HepG2 (cell line): Measurements from ENCODE around the gene MEI1. TPM values are rescaled to one million over a fixed set of nuclear protein-coding genes. Genes with fewer than 3 reads are reported as not detected.

Experiments
- AFF4 ChIP-seq: sonication (generic); formaldehyde crosslinking; IDR thresholded peaks from 2 replicates; pipeline ENCODE4 v1.4.0; 2020; ENCODE audit warnings: missing genetic modification reagents
- EED ChIP-seq: sonication (generic); formaldehyde crosslinking; IDR thresholded peaks from 2 replicates; pipeline ENCODE4 v1.5.0; 2020; ENCODE audit warnings: mild to moderate bottlenecking, missing genetic modification reagents
- HOXA7 ChIP-seq: sonication (generic); formaldehyde crosslinking; IDR thresholded peaks from 2 replicates; pipeline ENCODE4 v1.8.1; 2022; ENCODE audit warnings: mild to moderate bottlenecking, missing genetic modification reagents, moderate library complexity
- KLF13 ChIP-seq: sonication (generic); formaldehyde crosslinking; IDR thresholded peaks from 2 replicates; pipeline ENCODE4 v1.4.0; 2020; ENCODE audit warnings: mild to moderate bottlenecking, missing genetic modification reagents
- PPARG ChIP-seq: conservative IDR thresholded peaks from 2 replicates; pipeline ENCODE4 v1.6.1; 2016; ENCODE audit warnings: missing biosample characterization, missing genetic modification reagents
- RBM22 ChIP-seq: fragments of 200-400 bp; formaldehyde crosslinking; optimal IDR thresholded peaks from 2 replicates; pipeline ENCODE3; 2017; ENCODE audit warnings: mild to moderate bottlenecking, low read length, moderate library complexity
- TARDBP ChIP-seq: sonication (generic); formaldehyde crosslinking; IDR thresholded peaks from 2 replicates; pipeline ENCODE4 v1.8.0; 2022; ENCODE audit warnings: mild to moderate bottlenecking, missing genetic modification reagents
- TBX3 ChIP-seq: fragments of 450-650 bp; IDR thresholded peaks from 2 replicates; pipeline ENCODE4 v1.6.1; 2017; ENCODE audit warnings: antibody characterized with exemption, mild to moderate bottlenecking, inconsistent platforms, borderline replicate concordance
- ZNF235 ChIP-seq: sonication (generic); formaldehyde crosslinking; IDR thresholded peaks from 2 replicates; pipeline ENCODE4 v1.8.1; 2023; ENCODE audit warnings: mild to moderate bottlenecking, missing genetic modification reagents, borderline replicate concordance
- ZNF407 ChIP-seq: sonication (generic); formaldehyde crosslinking; IDR thresholded peaks from one replicate; pipeline ENCODE4 v1.5.1; 2020; ENCODE audit warnings: mild to moderate bottlenecking, missing genetic modification reagents; ENCODE audit errors: not compliant biosample characterization
- ZNF639 ChIP-seq: conservative IDR thresholded peaks from 2 replicates; pipeline ENCODE4 v1.6.1; 2018; ENCODE audit warnings: missing genetic modification reagents
- ZNF691 ChIP-seq: sonication (generic); formaldehyde crosslinking; IDR thresholded peaks from 2 replicates; pipeline ENCODE4 v1.4.0; 2020; ENCODE audit warnings: missing genetic modification reagents, low read depth, mild to moderate bottlenecking, borderline replicate concordance
- ZNF704 ChIP-seq: sonication (generic); formaldehyde crosslinking; IDR thresholded peaks from 2 replicates; pipeline ENCODE4 v1.8.1; 2023; ENCODE audit warnings: mild to moderate bottlenecking, inconsistent platforms, moderate library complexity, missing genetic modification reagents, borderline replicate concordance
- polyA plus RNA-seq, 8 experiments: library from polyadenylated mRNA; depleted of rRNA in 3 of 8; stranded (reverse) in 7 of 8; unstranded in 1 of 8; fragments of >200 nt; fragmentation: Illumina TruSeq in 4 of 8; extraction: Trizol in 4 of 8; gene quantifications; 2 replicates each; pipeline versions ENCODE4 v1.2.1 to v1.2.3, GENCODE V29; 2011 to 2016; ENCODE audit warnings: low read depth in 4 of 8, missing spikeins in 1 of 8, mixed read lengths in 1 of 8; ENCODE audit not compliant: insufficient read depth in 1 of 8
- total RNA-seq, 5 experiments: library from RNA; depleted of rRNA; stranded (reverse); fragments of >200 nt; fragmentation: Illumina TruSeq; extraction: Trizol; gene quantifications; 2 replicates each; pipeline ENCODE4 v1.2.3, GENCODE V29; 2016; ENCODE audit warnings: low read depth in 1 of 5

MEI1 gene
- total and polyA plus RNA-seq, 2 of the 13 experiments (the other 11 are each of a cell fraction or from before 2014, with no cell fraction given) = 0.75 to 1.9 TPM

GRCh38 chr22:41697126-41697775 lies 2.1 kb upstream of the MEI1 start (continued):
- TF ChIP-seq ZNF407 (CRISPR knock-in tag) = no peak
- no peak for TF ChIP-seq ZNF235
- no peak for TF ChIP-seq HOXA7
- TF ChIP-seq PPARG = no peak
- TF ChIP-seq TBX3 = no peak
- TF ChIP-seq ZNF704 (CRISPR knock-in tag) = no peak
- TF ChIP-seq ZNF691 = no peak
- TF ChIP-seq AFF4 = no peak
- no peak for TF ChIP-seq RBM22
- no peak for TF ChIP-seq ZNF639
- TF ChIP-seq TARDBP (CRISPR knock-in tag) = no peak
- TF ChIP-seq EED (CRISPR knock-in tag) = no peak
- no peak for TF ChIP-seq KLF13 (CRISPR knock-in tag)
